Stimulated activated CD8-positive, alpha-beta memory T cell treated with anti-CD3 and anti-CD28 coated beads, Interleukin-7, amount 100 ng/mL, for 48 hours (primary cell): ENCODE measurements around the gene UBE2E2.

Source experiments
- DNase-seq, 2 donors: peaks; one replicate each; pipeline ENCODE4 v3.0.0-alpha.2; 2020; ENCODE audit warnings: low read depth in 1 of 2; ENCODE audit errors: extremely low read depth in 1 of 2

Gene UBE2E2

GRCh38 chr3:23461069-23461468 is 257.9 kb downstream of the UBE2E2 start:
- no peak for DNase-seq

GRCh38 chr3:23463791-23464190 is 260.7 kb downstream of the UBE2E2 start:
- no peak for DNase-seq

GRCh38 chr3:23465569-23465968 is 262.4 kb downstream of the UBE2E2 start:
- DNase-seq: no peak

- no peak for DNase-seq
Measured at GRCh38 chr3:23468203-23468602, 265.1 kb downstream of the UBE2E2 start.

GRCh38 chr3:23474580-23475357 is 271.6 kb downstream of the UBE2E2 start:
- no peak for DNase-seq

GRCh38 chr3:23475446-23475845 is 272.3 kb downstream of the UBE2E2 start:
- DNase-seq: no peak

- DNase-seq: no peak
Measured at GRCh38 chr3:23479026-23479425, 275.9 kb downstream of the UBE2E2 start.

- no peak for DNase-seq
Measured at GRCh38 chr3:23479615-23480328, 276.6 kb downstream of the UBE2E2 start.

GRCh38 chr3:23480329-23480714 is 277.2 kb downstream of the UBE2E2 start:
- no peak for DNase-seq

- DNase-seq: no peak
Measured at GRCh38 chr3:23481011-23481615, 278.0 kb downstream of the UBE2E2 start.

GRCh38 chr3:23481616-23482278 is 278.6 kb downstream of the UBE2E2 start:
- DNase-seq: no peak

- DNase-seq: no peak
Measured at GRCh38 chr3:23484386-23484785, 281.3 kb downstream of the UBE2E2 start.

- no peak for DNase-seq
Measured at GRCh38 chr3:23485922-23486321, 282.8 kb downstream of the UBE2E2 start.

- no peak for DNase-seq
Measured at GRCh38 chr3:23487015-23487414, 283.9 kb downstream of the UBE2E2 start.

- no peak for DNase-seq
Measured at GRCh38 chr3:23488618-23489017, 285.5 kb downstream of the UBE2E2 start.

- no peak for DNase-seq
Measured at GRCh38 chr3:23489300-23490158, 286.4 kb downstream of the UBE2E2 start.

GRCh38 chr3:23490459-23490858 is 287.3 kb downstream of the UBE2E2 start:
- no peak for DNase-seq

GRCh38 chr3:23492057-23492456 is 288.9 kb downstream of the UBE2E2 start:
- no peak for DNase-seq

- DNase-seq: no peak
Measured at GRCh38 chr3:23493889-23494288, 290.8 kb downstream of the UBE2E2 start.

- no peak for DNase-seq
Measured at GRCh38 chr3:23494967-23495366, 291.8 kb downstream of the UBE2E2 start.
